Measurements from ENCODE around the gene NRXN3.

DNA sequence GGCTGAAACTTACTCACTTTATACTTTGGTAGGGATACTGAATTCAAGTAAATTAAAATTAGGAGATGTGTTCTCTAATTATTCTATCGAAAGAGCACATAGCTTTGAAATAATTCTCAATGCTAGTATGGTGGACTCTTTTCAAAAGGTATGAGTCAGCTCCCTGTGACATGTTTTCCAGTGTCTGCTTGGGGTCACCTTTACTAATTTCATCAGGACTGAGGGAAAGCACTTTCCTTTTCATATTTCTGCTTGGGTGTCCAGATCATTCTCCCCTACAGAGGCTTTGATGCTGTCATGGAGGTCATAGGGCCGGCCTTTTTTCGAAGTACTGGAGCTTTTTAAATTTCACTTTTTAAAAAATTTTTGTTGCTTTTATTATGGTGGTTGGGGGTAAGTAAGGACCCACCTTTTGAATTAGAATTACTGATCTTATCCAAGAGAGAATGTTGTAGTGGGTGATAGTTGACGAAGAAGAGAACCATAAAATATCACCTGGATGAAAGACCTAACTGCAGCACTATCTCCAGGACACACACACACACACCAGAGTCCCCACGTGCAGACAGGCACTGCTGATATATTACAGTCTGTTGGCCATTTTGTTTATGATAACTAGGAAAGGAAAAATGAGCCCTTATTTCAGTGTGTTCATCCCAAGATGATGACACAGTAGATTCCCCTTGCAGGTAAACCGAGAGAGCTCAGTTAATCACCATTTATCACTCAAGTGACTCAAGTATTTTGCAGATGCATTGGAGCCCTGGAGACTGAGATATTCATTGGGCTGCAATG lies 1482.5 kb downstream of the NRXN3 start:
- TF ChIP-seq, protein P1, sequence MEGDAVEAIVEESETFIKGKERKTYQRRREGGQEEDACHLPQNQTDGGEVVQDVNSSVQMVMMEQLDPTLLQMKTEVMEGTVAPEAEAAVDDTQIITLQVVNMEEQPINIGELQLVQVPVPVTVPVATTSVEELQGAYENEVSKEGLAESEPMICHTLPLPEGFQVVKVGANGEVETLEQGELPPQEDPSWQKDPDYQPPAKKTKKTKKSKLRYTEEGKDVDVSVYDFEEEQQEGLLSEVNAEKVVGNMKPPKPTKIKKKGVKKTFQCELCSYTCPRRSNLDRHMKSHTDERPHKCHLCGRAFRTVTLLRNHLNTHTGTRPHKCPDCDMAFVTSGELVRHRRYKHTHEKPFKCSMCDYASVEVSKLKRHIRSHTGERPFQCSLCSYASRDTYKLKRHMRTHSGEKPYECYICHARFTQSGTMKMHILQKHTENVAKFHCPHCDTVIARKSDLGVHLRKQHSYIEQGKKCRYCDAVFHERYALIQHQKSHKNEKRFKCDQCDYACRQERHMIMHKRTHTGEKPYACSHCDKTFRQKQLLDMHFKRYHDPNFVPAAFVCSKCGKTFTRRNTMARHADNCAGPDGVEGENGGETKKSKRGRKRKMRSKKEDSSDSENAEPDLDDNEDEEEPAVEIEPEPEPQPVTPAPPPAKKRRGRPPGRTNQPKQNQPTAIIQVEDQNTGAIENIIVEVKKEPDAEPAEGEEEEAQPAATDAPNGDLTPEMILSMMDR (IDR thresholded peaks at IDR 0.05; ENCODE audit: insufficient read depth, low read length, poor library complexity, severe bottlenecking) = no peak
- TF ChIP-seq EZH2phosphoT487 (conservative IDR thresholded peaks at IDR 0.05; ENCODE audit: low read length) = no peak
